ENCODE data around the gene EDIL3.

Gene EDIL3

GRCh38 chr5:84259283-84260045, 125.2 kb downstream of the EDIL3 start:
- no peak for DNase-seq (ENCODE audit: low spot score)

- DNase-seq (ENCODE audit: low spot score), result no peak
Measured at GRCh38 chr5:84257061-84257460, 127.6 kb downstream of the EDIL3 start.

GRCh38 chr5:84255315-84255714, 129.4 kb downstream of the EDIL3 start:
- peak; percentile 51 for DNase-seq (ENCODE audit: low spot score)

- no peak for DNase-seq (ENCODE audit: low spot score)
Measured at GRCh38 chr5:84253946-84254345, 130.7 kb downstream of the EDIL3 start.

GRCh38 chr5:84251503-84251902, 133.2 kb downstream of the EDIL3 start:
- DNase-seq (ENCODE audit: low spot score), result no peak

- DNase-seq (ENCODE audit: low spot score), result no peak
Measured at GRCh38 chr5:84249918-84250630, 134.6 kb downstream of the EDIL3 start.

- DNase-seq (ENCODE audit: low spot score), result no peak
Measured at GRCh38 chr5:84248013-84248412, 136.7 kb downstream of the EDIL3 start.

- no peak for DNase-seq (ENCODE audit: low spot score)
Measured at GRCh38 chr5:84242286-84242685, 142.4 kb downstream of the EDIL3 start.

- no peak for DNase-seq (ENCODE audit: low spot score)
Measured at GRCh38 chr5:84239494-84239893, 145.2 kb downstream of the EDIL3 start.

GRCh38 chr5:84237126-84237525, 147.6 kb downstream of the EDIL3 start:
- DNase-seq (ENCODE audit: low spot score), result no peak

GRCh38 chr5:84231433-84231832, 153.2 kb downstream of the EDIL3 start:
- no peak for DNase-seq (ENCODE audit: low spot score)

- no peak for DNase-seq (ENCODE audit: low spot score)
Measured at GRCh38 chr5:84229045-84229444, 155.6 kb downstream of the EDIL3 start.

- no peak for DNase-seq (ENCODE audit: low spot score)
Measured at GRCh38 chr5:84228266-84228665, 156.4 kb downstream of the EDIL3 start.

GRCh38 chr5:84227236-84227635, 157.4 kb downstream of the EDIL3 start:
- DNase-seq (ENCODE audit: low spot score), result no peak

GRCh38 chr5:84218546-84218945, 166.1 kb downstream of the EDIL3 start:
- no peak for DNase-seq (ENCODE audit: low spot score)

- no peak for DNase-seq (ENCODE audit: low spot score)
Measured at GRCh38 chr5:84215521-84215920, 169.2 kb downstream of the EDIL3 start.

GRCh38 chr5:84213861-84214260, 170.8 kb downstream of the EDIL3 start:
- DNase-seq (ENCODE audit: low spot score), result no peak

- DNase-seq (ENCODE audit: low spot score), result no peak
Measured at GRCh38 chr5:84213212-84213611, 171.5 kb downstream of the EDIL3 start.

- no peak for DNase-seq (ENCODE audit: low spot score)
Measured at GRCh38 chr5:84204772-84205171, 179.9 kb downstream of the EDIL3 start.

GRCh38 chr5:84202136-84202535, 182.5 kb downstream of the EDIL3 start:
- DNase-seq (ENCODE audit: low spot score), result no peak

GRCh38 chr5:84197538-84197937, 187.1 kb downstream of the EDIL3 start:
- peak; percentile 23 for DNase-seq (ENCODE audit: low spot score)

- DNase-seq (ENCODE audit: low spot score), result no peak
Measured at GRCh38 chr5:84191281-84191680, 193.4 kb downstream of the EDIL3 start.

- no peak for DNase-seq (ENCODE audit: low spot score)
Measured at GRCh38 chr5:84184857-84185256, 199.8 kb downstream of the EDIL3 start.

GRCh38 chr5:84181093-84181492, 203.6 kb downstream of the EDIL3 start:
- DNase-seq (ENCODE audit: low spot score), result no peak
